OCI-LY1 (cell line): ENCODE results near the gene HDDC2.

Experiments used
- H2AFZ ChIP-seq: fragments of 200-600 bp; sonication (generic), shearing (Covaris generic); 2 replicates; pipeline ENCODE4 v1.6.0; 2014; ENCODE audit warnings: antibody characterized with exemption, mild to moderate bottlenecking, low read length
- H3F3A ChIP-seq: fragments of 200-600 bp; sonication (generic), shearing (Covaris generic); 2 replicates; pipeline ENCODE4 v1.6.0; 2014; ENCODE audit warnings: mild to moderate bottlenecking, antibody characterized with exemption, low read length, moderate library complexity; ENCODE audit not compliant: insufficient read depth
- H3K27ac ChIP-seq: fragments of 200-600 bp; sonication (generic); 2 replicates; pipeline ENCODE4 v1.5.1; 2014; ENCODE audit warnings: low read length, mixed run types, mild to moderate bottlenecking, low read depth; ENCODE audit not compliant: poor library complexity, severe bottlenecking
- H3K27me3 ChIP-seq: fragments of 200-600 bp; sonication (generic); 2 replicates; pipeline ENCODE4 v1.6.0; 2014; ENCODE audit warnings: antibody characterized with exemption, mild to moderate bottlenecking, low read length, moderate library complexity; ENCODE audit not compliant: insufficient read depth
- H3K36me3 ChIP-seq: fragments of 200-600 bp; sonication (generic); 2 replicates; pipeline ENCODE4 v1.6.1; 2014; ENCODE audit warnings: mild to moderate bottlenecking, antibody characterized with exemption, low read length, moderate library complexity, mixed read lengths; ENCODE audit not compliant: insufficient read depth
- H3K4me1 ChIP-seq: fragments of 200-600 bp; sonication (generic); 2 replicates; pipeline ENCODE4 v1.5.1; 2014; ENCODE audit warnings: mild to moderate bottlenecking, low read length, moderate library complexity; ENCODE audit not compliant: insufficient read depth, severe bottlenecking
- H3K4me2 ChIP-seq: fragments of 200-600 bp; sonication (generic), shearing (Covaris generic); 2 replicates; pipeline ENCODE4 v1.6.1; 2014; ENCODE audit warnings: low read length
- H3K4me3 ChIP-seq: fragments of 200-600 bp; sonication (generic); 2 replicates; pipeline ENCODE4 v1.5.1; 2014; ENCODE audit warnings: low read length, low read depth, mild to moderate bottlenecking, mixed read lengths; ENCODE audit not compliant: poor library complexity, severe bottlenecking
- H3K79me2 ChIP-seq: fragments of 200-600 bp; shearing (Covaris generic); 2 replicates; pipeline ENCODE4 v1.6.1; 2016; ENCODE audit warnings: mixed run types, low read length, mixed read lengths; ENCODE audit not compliant: insufficient read depth
- H3K9ac ChIP-seq: fragments of 200-600 bp; sonication (generic), shearing (Covaris generic); 2 replicates; pipeline ENCODE4 v1.6.1; 2014; ENCODE audit warnings: mild to moderate bottlenecking, low read length, mixed read lengths
- H3K9me2 ChIP-seq: fragments of 200-600 bp; sonication (generic), shearing (Covaris generic); 2 replicates; pipeline ENCODE4 v1.6.1; 2014; ENCODE audit warnings: low read depth, mild to moderate bottlenecking, low read length, mixed read lengths
- H3K9me3 ChIP-seq: fragments of 200-600 bp; shearing (Covaris generic); 2 replicates; pipeline ENCODE4 v1.6.1; 2014; ENCODE audit warnings: low read length, mixed read lengths
- H4K20me1 ChIP-seq: fragments of 200-600 bp; sonication (generic), shearing (Covaris generic); 2 replicates; pipeline ENCODE4 v1.6.0; 2016; ENCODE audit warnings: mild to moderate bottlenecking, low read length; ENCODE audit not compliant: insufficient read depth
- CTCF ChIP-seq: fragments of 200-600 bp; sonication (generic), shearing (Covaris generic); IDR thresholded peaks from 2 replicates; pipeline ENCODE4 v1.5.1; 2017; ENCODE audit warnings: mild to moderate bottlenecking, antibody characterized with exemption, low read length, moderate library complexity, mixed read lengths
- EZH2 ChIP-seq: fragments of 200-600 bp; sonication (generic), shearing (Covaris generic); IDR thresholded peaks from 2 replicates; pipeline ENCODE4 v1.8.0; 2017; ENCODE audit warnings: borderline replicate concordance, mixed run types, mild to moderate bottlenecking, antibody characterized with exemption, low read length, moderate library complexity, mixed read lengths

The HDDC2 gene

GRCh38 chr6:125262016-125263013 lies 39.5 kb downstream of the HDDC2 start:
- no peaks in the 10 kb centered on the region for H3K27me3 ChIP-seq
- no peak overlapping the region for H2AFZ ChIP-seq
- no peaks in the 10 kb centered on the region for H3K4me1 ChIP-seq
- no peak overlapping the region for H3K9ac ChIP-seq
- no peaks in the 10 kb centered on the region for H3K36me3 ChIP-seq
- TF ChIP-seq CTCF (no peak), EZH2 (no peak)
- H3K4me2 ChIP-seq: no peak overlapping the region
- no peaks in the 10 kb centered on the region for H3F3A ChIP-seq
- H3K79me2 ChIP-seq: no peaks in the 10 kb centered on the region
- H3K9me2 ChIP-seq: no peaks in the 10 kb centered on the region
- no peaks in the 10 kb centered on the region for H3K9me3 ChIP-seq
- no peaks in the 10 kb centered on the region for H4K20me1 ChIP-seq
- no peak overlapping the region for H3K27ac ChIP-seq
- H3K4me3 ChIP-seq: no peak overlapping the region

GRCh38 chr6:125259354-125259736 lies 42.4 kb downstream of the HDDC2 start:
- TF ChIP-seq CTCF: no peak
- TF ChIP-seq EZH2: no peak
- Histone ChIP-seq H3K36me3 (no peaks in the 10 kb centered on the region), H2AFZ (no peak overlapping the region), H3F3A (no peaks in the 10 kb centered on the region), H3K4me1 (no peaks in the 10 kb centered on the region), H3K9me2 (no peaks in the 10 kb centered on the region), H3K79me2 (no peaks in the 10 kb centered on the region), H3K9ac (no peak overlapping the region), H4K20me1 (no peaks in the 10 kb centered on the region), H3K4me2 (no peak overlapping the region), H3K9me3 (no peaks in the 10 kb centered on the region), H3K27ac (no peak overlapping the region), H3K27me3 (no peaks in the 10 kb centered on the region), H3K4me3 (no peak overlapping the region)

- no peaks in the 10 kb centered on the region for H3K4me1 ChIP-seq
- no peak overlapping the region for H3K4me2 ChIP-seq
- no peak overlapping the region for H3K4me3 ChIP-seq
- TF ChIP-seq EZH2: no peak
- H3K27me3 ChIP-seq: no peaks in the 10 kb centered on the region
- no peaks in the 10 kb centered on the region for H3K79me2 ChIP-seq
- H3K9me2 ChIP-seq: no peaks in the 10 kb centered on the region
- H4K20me1 ChIP-seq: no peaks in the 10 kb centered on the region
- H2AFZ ChIP-seq: no peak overlapping the region
- H3K27ac ChIP-seq: no peak overlapping the region
- H3F3A ChIP-seq: no peaks in the 10 kb centered on the region
- H3K9me3 ChIP-seq: no peaks in the 10 kb centered on the region
- no peak overlapping the region for H3K9ac ChIP-seq
- H3K36me3 ChIP-seq: no peaks in the 10 kb centered on the region
Measured at GRCh38 chr6:125258651-125259353, 43.0 kb downstream of the HDDC2 start.
